Fibroblast of gingiva (primary cell): ENCODE data around the gene PRAMEF25.
"Not testable (repeated sequence)": the region's sequence is repeated elsewhere in the genome, so short reads cannot be mapped to it uniquely, and the experiment has no call there.

Experiments
- DNase-seq: peaks from one replicate; pipeline ENCODE4 v3.0.0-alpha.2; 2011; ENCODE audit warnings: low read depth

The PRAMEF25 gene

GRCh38 chr1:13070474-13070873 is at the start of gene PRAMEF25:
PRAMEF25 (plus strand) TSS chr1:13070774; CDS start chr1:13073694, 2,920 bp downstream.
- not testable (repeated sequence) for DNase-seq

- not testable (repeated sequence) for DNase-seq
These were observed 14.1 kb upstream of the PRAMEF25 start, which contains the start of gene PRAMEF27 for GRCh38 chr1:13056475-13056874. PRAMEF27 (minus strand) TSS chr1:13056575; CDS start chr1:13053659, 2,916 bp downstream.

GRCh38 chr1:13116754-13117153 is 46.2 kb downstream of the PRAMEF25 start, which contains the start of gene HNRNPCL2:
HNRNPCL2 (minus strand) TSS chr1:13116854; CDS start chr1:13116400, 454 bp downstream.
- DNase-seq = not testable (repeated sequence)
